BJ (cell line): ENCODE results near the gene INSYN1. TPM values are rescaled to one million over a fixed set of nuclear protein-coding genes. Genes with fewer than 3 reads are reported as not detected.
A peak's percentile ranks its signal among the peaks of the same experiment; 100 is the strongest.

Experiments used
- CTCF ChIA-PET: fragments of 350-600 bp; formaldehyde crosslinking; extraction: SDS; loops from one replicate; lab custom pipeline; 2021; ENCODE audit warnings: antibody characterized with exemption, inconsistent platforms; lab: Yijun Ruan, JAX
- POLR2A ChIA-PET: fragments of 300-600 bp; sonication (Branson Sonifier 250); formaldehyde crosslinking; extraction: SDS; loops from one replicate; lab custom pipeline; 2021; ENCODE audit warnings: antibody characterized with exemption; lab: Charles Lee
- DNase-seq: peaks from one replicate; pipeline ENCODE4 v3.0.0-alpha.2; 2011; ENCODE audit warnings: low read depth
- H3K27me3 ChIP-seq: 2 replicates; pipeline ENCODE4 v1.6.0; 2011; ENCODE audit warnings: low read length; ENCODE audit not compliant: control insufficient read depth, insufficient read depth
- H3K36me3 ChIP-seq: 2 replicates; pipeline ENCODE4 v1.5.1; 2011; ENCODE audit warnings: low read length; ENCODE audit not compliant: control insufficient read depth, insufficient read depth
- H3K4me3 ChIP-seq: 2 replicates; pipeline ENCODE4 v1.5.1; 2011; ENCODE audit warnings: low read depth, mild to moderate bottlenecking, control low read depth, low read length
- CTCF ChIP-seq: IDR thresholded peaks from 2 replicates; pipeline ENCODE4 v1.5.1; 2011; ENCODE audit warnings: low read depth, mild to moderate bottlenecking, control low read depth, inconsistent platforms, low read length, moderate library complexity; ENCODE audit not compliant: insufficient read depth
- polyA minus RNA-seq: library from RNA; depleted of rRNA, polyadenylated mRNA; stranded (reverse); fragments of >200 nt; gene quantifications from 2 replicates; pipeline ENCODE4 v1.2.3, GENCODE V29; 2011; rRNA and poly(A)+ RNA removed
- polyA plus RNA-seq: library from polyadenylated mRNA; depleted of rRNA; stranded (reverse); fragments of >200 nt; gene quantifications from 2 replicates; pipeline ENCODE4 v1.2.3, GENCODE V29; 2011; rRNA removed

The INSYN1 gene
- 3.2 and 3.5 TPM in 2 replicates for polyA plus RNA-seq
- polyA minus RNA-seq, result 2.2 and 2.4 TPM in 2 replicates

- Histone ChIP-seq H3K27me3 (peaks cover 21% of the 10 kb centered on the region), H3K36me3 (no peaks in the 10 kb centered on the region), H3K4me3 (peak within 1 kb of the TSS; percentile 40)
- ChIA-PET CTCF (no interaction called here), POLR2A (interaction anchor here (0.6 kb wide), 2 partner anchors 28 to 426 kb away, joined by 3 to 4 read pairs; no protein-coding TSS in a partner anchor)
- no peak for DNase-seq
- no peak for TF ChIP-seq CTCF
These were observed at the start of gene INSYN1 for GRCh38 chr15:73753250-73754130. INSYN1 (minus strand) TSS chr15:73753351; CDS start chr15:73751130, 2,221 bp downstream.

- Histone ChIP-seq H3K27me3 (peaks cover 2% of the 10 kb centered on the region), H3K36me3 (no peaks in the 10 kb centered on the region), H3K4me3 (no peak overlapping the region)
- TF ChIP-seq CTCF, result no peak
- no peak for DNase-seq
- POLR2A ChIA-PET, result no interaction called here
- CTCF ChIA-PET, result no interaction called here
These were observed 49.4 kb upstream of the INSYN1 start for GRCh38 chr15:73802431-73803041.

GRCh38 chr15:73800662-73801345, 47.7 kb upstream of the INSYN1 start:
- CTCF ChIA-PET, result interaction anchor here (0.6 to 1.9 kb wide), 6 partner anchors 12 to 748 kb away, joined by 3 to 5 read pairs (median 3); no protein-coding TSS in a partner anchor
- POLR2A ChIA-PET, result interaction anchor here (0.5 to 0.7 kb wide), 2 partner anchors 27 to 48 kb away, joined by 3 read pairs; no protein-coding TSS in a partner anchor
- Histone ChIP-seq H3K27me3 (peaks cover 2% of the 10 kb centered on the region; the same call in 1 of the 2 replicates), H3K4me3 (no peak overlapping the region), H3K36me3 (no peaks in the 10 kb centered on the region)
- TF ChIP-seq CTCF, result no peak
- peak; percentile 54 for DNase-seq

- no peaks in the 10 kb centered on the region for H3K36me3 ChIP-seq
- POLR2A ChIA-PET, result no interaction called here
- H3K4me3 ChIP-seq, result no peak overlapping the region
- CTCF ChIA-PET, result no interaction called here
- TF ChIP-seq CTCF, result no peak
- DNase-seq, result no peak
- H3K27me3 ChIP-seq, result no peaks in the 10 kb centered on the region
These were observed 46.3 kb upstream of the INSYN1 start for GRCh38 chr15:73799466-73799865.
